Esophagus muscularis mucosa (tissue), 3 donors: Measurements from ENCODE around the gene MAP6.

Source experiments
- CTCF ChIP-seq, 3 experiments: fragments of 200-600 bp in 2 of 3; fragments of 450-650 bp in 1 of 3; sonication (generic) in 2 of 3; IDR thresholded peaks; one replicate each; pipeline ENCODE4 v1.5.1; 2017 to 2019; ENCODE audit warnings: antibody characterized with exemption in 3 of 3, mild to moderate bottlenecking in 2 of 3, moderate library complexity in 1 of 3
- POLR2A ChIP-seq: fragments of 450-650 bp; IDR thresholded peaks from one replicate; pipeline ENCODE4 v1.6.1; 2017; ENCODE audit warnings: antibody characterized with exemption, moderate library complexity, mild to moderate bottlenecking, low read depth

GRCh38 chr11:75652936-75653335 is 15.9 kb downstream of the MAP6 start:
- no peak for TF ChIP-seq CTCF (IDR thresholded peaks at IDR 0.05)
- TF ChIP-seq POLR2A, result no peak
